GM18499 (cell line): Measurements from ENCODE around the gene CDK2.

Experiments
- ATAC-seq: cut with Tn5 transposase; IDR thresholded peaks from one replicate; pipeline ENCODE4 v1.9.1; 2021; ENCODE audit warnings: moderate number of reproducible peaks; ENCODE audit not compliant: insufficient read depth, unreplicated experiment

The CDK2 gene

GRCh38 chr12:55935738-55936151, 30.9 kb upstream of the CDK2 start:
- no peak for ATAC-seq

GRCh38 chr12:55937981-55938380, 28.6 kb upstream of the CDK2 start:
- no peak for ATAC-seq

GRCh38 chr12:55938826-55939501, 27.7 kb upstream of the CDK2 start:
- ATAC-seq, result no peak

- peak; percentile 80 for ATAC-seq
Observed at GRCh38 chr12:55940065-55940732, 26.4 kb upstream of the CDK2 start.

GRCh38 chr12:55942055-55942454, 24.6 kb upstream of the CDK2 start:
- no peak for ATAC-seq

GRCh38 chr12:55942577-55943136, 24.0 kb upstream of the CDK2 start:
- ATAC-seq, result no peak

GRCh38 chr12:55946553-55946952, 20.1 kb upstream of the CDK2 start:
- ATAC-seq, result no peak

- no peak for ATAC-seq
Observed at GRCh38 chr12:55955344-55955743, 11.3 kb upstream of the CDK2 start.

GRCh38 chr12:55955800-55956508, 10.7 kb upstream of the CDK2 start:
- ATAC-seq, result no peak

- ATAC-seq, result no peak
Observed at GRCh38 chr12:55957106-55957859, 9.3 kb upstream of the CDK2 start.

- no peak for ATAC-seq
Observed at GRCh38 chr12:55963760-55964159, 2.9 kb upstream of the CDK2 start.

- ATAC-seq, result no peak
Observed at GRCh38 chr12:55965240-55965639, 1.4 kb upstream of the CDK2 start.

- ATAC-seq, result no peak
Observed at GRCh38 chr12:55965941-55966407, 656 bp upstream of the CDK2 start, which contains the start of gene PMEL. PMEL (minus strand) TSS chr12:55966042; CDS start chr12:55966011, 31 bp downstream.

- no peak for ATAC-seq
Observed at GRCh38 chr12:55969356-55969755, 2.7 kb downstream of the CDK2 start.

- no peak for ATAC-seq
Observed at GRCh38 chr12:55970775-55971174, 4.1 kb downstream of the CDK2 start.

GRCh38 chr12:55972042-55972441, 5.4 kb downstream of the CDK2 start:
- ATAC-seq, result no peak

GRCh38 chr12:55972456-55972855, 5.8 kb downstream of the CDK2 start:
- no peak for ATAC-seq

GRCh38 chr12:55972911-55973598, 6.4 kb downstream of the CDK2 start:
- no peak for ATAC-seq

GRCh38 chr12:55973599-55974307, 7.1 kb downstream of the CDK2 start, which contains the start of gene RAB5B:
RAB5B (plus strand) TSS chr12:55974078; CDS start chr12:55986961, 12,883 bp downstream.
- ATAC-seq, result peak; percentile 89
